ENCODE measurements around the gene SEL1L2.

GRCh38 chr20:13900496-13900895 lies 89.9 kb downstream of the SEL1L2 start:
- TF ChIP-seq EZH2phosphoT487 (IDR thresholded peaks at IDR 0.05; ENCODE audit: low read length) (no peak), CTCF (IDR thresholded peaks at IDR 0.05; ENCODE audit: low read length) (no peak)
